Endothelial cell of umbilical vein (primary cell): Measurements from ENCODE around the gene SORCS2.

Source experiments
- CTCF ChIP-seq, 2 donors: IDR thresholded peaks; 1 replicate in 1 of 2; 2 replicates in 1 of 2; pipeline ENCODE4 v1.5.1; 2011; ENCODE audit warnings: low read length in 2 of 2, mild to moderate bottlenecking in 2 of 2, moderate library complexity in 2 of 2, control low read depth in 1 of 2, inconsistent platforms in 1 of 2, low read depth in 1 of 2; ENCODE audit not compliant: insufficient read depth in 1 of 2; ENCODE audit errors: extremely low read depth in 1 of 2
- EZH2 ChIP-seq: IDR thresholded peaks from 2 replicates; pipeline ENCODE4 v1.6.1; 2012; ENCODE audit warnings: borderline replicate concordance, low read depth, mild to moderate bottlenecking, moderate library complexity, low read length, inconsistent platforms; ENCODE audit not compliant: severe bottlenecking
- JUN ChIP-seq: IDR thresholded peaks from 2 replicates; pipeline ENCODE4 v1.6.1; 2011; ENCODE audit warnings: borderline replicate concordance, low read depth; ENCODE audit not compliant: insufficient read length, insufficient read depth
- MAX ChIP-seq: IDR thresholded peaks from 2 replicates; pipeline ENCODE4 v1.6.1; 2011; ENCODE audit not compliant: insufficient read depth, insufficient read length
- MYC ChIP-seq: IDR thresholded peaks from one replicate; pipeline ENCODE4 v1.6.1; 2011; ENCODE audit warnings: mild to moderate bottlenecking, low read depth, low read length
- POLR2A ChIP-seq: IDR thresholded peaks from 2 replicates; pipeline ENCODE4 v1.6.1; 2012; ENCODE audit warnings: low read depth, mild to moderate bottlenecking, control low read depth, low read length
- POLR2AphosphoS5 ChIP-seq: IDR thresholded peaks from 2 replicates; pipeline ENCODE4 v1.6.1; 2012; ENCODE audit warnings: low read depth, mild to moderate bottlenecking, control low read depth, low read length, moderate library complexity; ENCODE audit not compliant: insufficient read depth

- TF ChIP-seq POLR2A (no peak), POLR2AphosphoS5 (no peak), EZH2 (no peak), CTCF (IDR thresholded peaks at IDR 0.05; ENCODE audit: extremely low read depth in 1 of 2, insufficient read depth in 1 of 2, low read depth in 1 of 2, low read length in 2 of 2) (no peak), MYC (no peak), MAX (no peak), JUN (no peak)
Observed at GRCh38 chr4:7472442-7473013, 280.2 kb downstream of the SORCS2 start.
